GM21526 (cell line): ENCODE data around the gene TAF6L.
"Not testable (repeated sequence)": the region's sequence is repeated elsewhere in the genome, so short reads cannot be mapped to it uniquely, and the experiment has no call there.

ENCODE experiments used
- ATAC-seq: cut with Tn5 transposase; IDR thresholded peaks from one replicate; pipeline ENCODE4 v1.9.1; 2021; ENCODE audit warnings: moderate library complexity; ENCODE audit not compliant: unreplicated experiment, low FRiP score

The TAF6L gene

GRCh38 chr11:62755086-62755615, 16.0 kb upstream of the TAF6L start:
- no peak for ATAC-seq

DNA sequence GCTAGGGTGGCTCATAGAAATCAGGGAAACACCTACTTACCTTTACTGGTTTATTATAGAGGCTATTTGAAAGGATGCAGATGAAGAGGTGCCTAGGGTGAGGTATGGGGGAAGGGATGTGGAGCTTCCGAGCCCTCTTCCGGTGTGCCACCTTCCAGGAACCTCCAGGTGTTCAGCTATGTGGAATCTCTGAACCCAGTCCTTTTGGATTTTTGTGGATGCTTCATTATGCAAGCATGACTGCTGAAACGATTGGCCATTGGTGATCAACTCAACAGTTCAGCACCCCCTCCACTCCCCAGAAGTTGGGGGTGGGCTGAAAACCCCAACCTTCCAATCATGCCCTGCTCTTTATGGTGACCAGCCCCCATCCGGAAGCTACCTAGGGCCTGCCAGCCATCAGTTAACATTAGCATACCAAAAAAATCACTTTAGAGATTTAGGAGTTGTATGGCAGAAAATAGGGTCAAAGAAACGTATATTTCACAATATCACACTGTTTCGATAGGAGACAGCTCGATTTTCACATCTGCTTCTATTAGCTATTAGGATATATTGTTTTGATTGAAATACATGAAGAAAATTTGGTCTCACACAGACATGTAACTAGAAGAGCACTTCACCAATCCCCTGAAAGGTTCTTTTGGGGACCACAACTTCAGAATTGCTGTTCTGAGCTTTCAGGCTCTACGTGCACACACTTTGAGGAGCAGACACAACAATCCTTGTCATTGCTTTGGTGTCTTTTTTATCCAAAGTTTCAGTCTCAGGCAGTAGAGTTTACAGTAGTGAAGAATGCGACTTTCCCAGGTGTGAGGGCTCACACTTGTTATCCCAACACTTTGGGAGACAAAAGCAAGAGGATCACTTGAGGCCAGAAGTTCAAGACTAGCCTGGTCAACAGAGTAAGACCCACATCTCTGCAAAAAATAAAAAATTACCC, 13.1 kb upstream of the TAF6L start:
- no peak for ATAC-seq

GRCh38 chr11:62760867-62761227, 10.3 kb upstream of the TAF6L start:
- not testable (repeated sequence) for ATAC-seq

DNA sequence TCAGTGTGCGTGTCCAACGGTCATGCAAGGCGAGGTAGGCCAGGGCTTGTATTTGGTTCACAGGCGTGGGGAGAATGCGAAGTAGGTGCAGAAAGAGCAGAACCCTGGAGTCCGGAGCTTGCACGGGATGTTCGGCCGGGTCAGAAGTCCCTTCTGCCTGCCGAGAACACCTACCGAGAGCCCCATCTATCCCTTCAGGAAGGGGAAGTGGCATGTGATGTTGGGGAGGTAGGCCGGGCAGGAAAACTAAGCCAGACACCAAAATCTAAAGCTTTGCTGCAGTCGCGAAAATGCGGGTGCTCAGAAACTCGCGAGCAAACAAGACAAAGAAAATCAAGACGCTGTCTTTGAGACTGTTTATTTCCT, 435 bp upstream of the TAF6L start:
- no peak for ATAC-seq

DNA sequence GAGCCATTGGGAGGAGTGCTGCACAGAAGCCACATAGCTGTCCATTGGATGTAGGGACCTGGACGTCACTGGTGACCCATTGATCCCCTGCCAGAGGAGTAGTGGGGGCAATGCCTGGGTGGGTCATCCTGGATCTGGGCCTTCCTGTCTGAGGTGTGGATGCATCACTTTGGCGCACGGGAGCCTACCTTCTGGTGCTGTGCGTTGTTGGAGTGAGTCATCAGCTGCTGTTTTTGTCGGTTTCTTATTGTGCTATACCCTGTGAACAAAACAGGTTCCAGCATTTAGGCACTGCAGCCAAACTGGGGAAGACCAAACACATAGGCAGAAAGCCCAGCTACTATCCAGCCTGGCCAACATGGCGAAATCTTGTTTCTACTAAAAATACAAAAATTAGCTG, 3.2 kb downstream of the TAF6L start:
- ATAC-seq: no peak

DNA sequence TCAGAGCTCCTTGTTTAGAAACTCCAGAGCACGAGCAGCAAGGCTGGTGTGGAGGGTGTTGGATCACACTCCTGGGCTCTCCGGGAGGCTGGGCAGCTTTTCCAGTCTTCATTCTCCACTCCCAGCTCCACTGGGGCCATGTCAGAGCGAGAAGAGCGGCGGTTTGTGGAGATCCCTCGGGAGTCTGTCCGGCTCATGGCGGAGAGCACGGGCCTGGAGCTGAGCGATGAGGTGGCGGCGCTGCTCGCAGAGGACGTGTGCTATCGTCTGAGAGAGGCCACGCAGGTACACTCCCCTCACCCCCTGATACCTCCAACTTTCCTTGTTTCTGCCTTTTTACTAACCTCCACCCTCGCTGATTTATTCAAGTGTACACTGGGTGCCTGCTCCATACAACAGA, 4.5 kb downstream of the TAF6L start:
- no peak for ATAC-seq

DNA sequence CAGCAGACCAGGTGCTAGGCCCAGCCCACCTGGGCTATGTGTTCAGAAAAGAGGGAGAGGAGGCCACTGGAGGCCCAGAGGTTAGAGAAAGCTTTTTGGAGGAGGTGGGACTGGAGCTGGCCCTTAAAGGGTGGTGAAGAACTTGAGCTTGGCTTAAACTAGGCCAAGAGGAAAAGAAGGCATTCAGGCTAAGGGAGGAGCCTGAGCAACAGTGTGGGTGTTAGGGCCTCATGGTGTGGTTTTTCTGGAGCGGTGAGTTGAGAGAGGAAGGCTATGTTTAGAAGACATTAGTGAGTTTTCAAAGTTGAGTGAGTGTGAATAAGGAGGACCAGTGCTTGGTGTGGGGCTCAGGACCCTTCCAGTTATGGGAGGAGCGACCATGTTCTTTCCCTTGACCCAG, 6.2 kb downstream of the TAF6L start:
- ATAC-seq: no peak

GRCh38 chr11:62778441-62778840, 7.2 kb downstream of the TAF6L start:
- no peak for ATAC-seq

DNA sequence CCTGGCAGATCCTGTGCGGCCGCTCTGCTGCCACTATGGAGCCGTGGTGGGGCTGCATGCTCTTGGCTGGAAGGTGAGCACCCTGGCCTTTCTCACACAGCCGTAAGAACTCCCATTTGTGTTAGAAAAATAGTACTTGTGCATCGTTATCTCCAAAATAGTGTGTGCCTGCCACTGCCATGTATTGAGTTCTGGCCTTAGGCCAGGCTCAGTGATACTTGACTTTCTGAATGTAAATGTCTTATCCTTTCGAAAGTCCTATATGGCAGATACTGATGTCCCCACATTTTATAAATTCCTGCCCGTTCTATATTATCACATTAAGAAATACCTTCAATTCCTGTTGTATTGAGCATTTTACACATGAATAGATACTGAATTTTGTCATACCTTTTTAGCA, 11.6 kb downstream of the TAF6L start:
- no peak for ATAC-seq

DNA sequence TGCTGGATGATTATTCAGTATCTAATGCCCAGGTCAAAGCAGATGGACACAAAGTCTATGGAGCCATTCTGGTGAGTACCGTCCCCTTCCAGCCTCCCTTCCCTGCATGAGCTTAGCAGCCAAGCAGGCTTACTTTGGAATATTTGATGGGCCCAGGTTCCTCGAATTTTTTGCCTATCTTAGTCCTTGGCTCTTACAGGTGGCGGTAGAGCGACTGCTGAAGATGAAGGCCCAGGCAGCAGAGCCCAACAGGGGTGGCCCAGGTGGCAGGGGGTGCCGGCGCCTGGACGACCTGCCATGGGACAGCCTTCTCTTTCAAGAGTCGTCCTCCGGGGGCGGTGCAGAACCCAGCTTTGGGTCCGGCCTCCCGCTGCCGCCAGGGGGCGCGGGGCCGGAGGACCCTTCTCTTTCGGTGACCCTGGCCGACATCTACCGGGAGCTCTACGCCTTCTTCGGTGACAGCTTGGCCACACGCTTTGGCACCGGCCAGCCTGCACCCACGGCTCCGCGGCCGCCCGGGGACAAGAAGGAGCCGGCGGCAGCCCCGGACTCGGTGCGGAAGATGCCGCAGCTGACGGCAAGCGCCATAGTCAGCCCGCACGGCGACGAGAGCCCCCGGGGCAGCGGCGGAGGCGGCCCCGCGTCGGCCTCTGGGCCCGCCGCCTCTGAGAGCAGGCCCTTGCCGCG, 15.3 kb downstream of the TAF6L start:
- ATAC-seq: peak; percentile 48

DNA sequence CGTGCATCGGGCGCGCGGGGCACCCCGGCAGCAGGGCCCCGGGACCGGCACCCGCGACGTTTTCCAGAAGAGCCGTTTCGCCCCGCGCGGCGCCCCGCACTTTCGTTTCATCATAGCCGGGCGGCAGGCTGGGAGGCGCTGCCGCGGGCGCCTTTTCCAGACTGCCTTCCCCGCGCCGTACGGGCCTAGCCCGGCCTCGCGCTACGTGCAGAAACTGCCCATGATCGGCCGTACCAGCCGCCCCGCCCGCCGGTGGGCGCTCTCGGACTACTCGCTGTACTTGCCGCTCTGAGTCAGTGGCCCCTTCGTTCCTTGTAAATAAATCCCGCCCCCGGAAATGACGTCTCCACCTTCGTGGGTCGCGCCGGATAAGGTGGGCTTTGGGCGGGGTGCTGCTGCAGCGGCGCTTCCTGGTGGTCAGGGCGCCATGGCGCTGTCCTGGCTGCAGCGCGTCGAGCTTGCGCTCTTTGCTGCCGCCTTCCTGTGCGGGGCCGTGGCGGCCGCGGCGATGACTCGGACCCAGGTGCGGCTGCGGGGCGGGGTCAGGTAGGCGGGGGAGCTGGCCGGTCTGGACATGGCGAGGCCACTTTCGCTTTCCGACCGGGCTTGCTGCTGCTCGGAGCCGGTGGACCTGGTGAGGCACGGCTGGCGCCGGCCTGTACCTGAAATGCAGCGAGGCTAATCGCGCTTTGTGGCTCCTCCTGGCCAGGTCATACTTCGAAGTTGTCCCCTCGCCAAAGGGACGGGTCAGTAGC, 16.0 kb downstream of the TAF6L start, which contains the start of gene TMEM179B:
TMEM179B (plus strand) TSS at position 398 of the 755 bp plus-strand sequence; CDS start at position 428, 30 bp downstream.
- peak; percentile 57 for ATAC-seq

DNA sequence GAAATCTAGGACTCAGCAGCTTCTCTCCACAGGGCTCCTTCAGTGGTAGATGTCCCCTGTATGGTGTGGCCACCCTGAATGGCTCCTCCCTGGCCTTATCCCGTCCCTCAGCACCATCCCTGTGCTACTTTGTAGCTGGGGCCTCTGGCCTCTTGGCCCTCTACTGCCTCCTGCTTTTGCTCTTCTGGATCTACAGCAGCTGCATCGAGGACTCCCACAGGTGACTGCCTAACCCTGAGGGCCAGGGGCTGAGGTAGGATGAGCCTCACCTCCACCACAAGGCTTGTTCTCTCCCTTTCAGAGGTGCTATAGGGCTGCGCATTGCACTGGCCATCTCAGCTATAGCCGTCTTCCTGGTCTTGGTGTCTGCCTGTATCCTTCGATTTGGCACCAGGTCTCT, 17.8 kb downstream of the TAF6L start:
- no peak for ATAC-seq

- ATAC-seq: no peak
These were observed 18.4 kb downstream of the TAF6L start for GRCh38 chr11:62789576-62789975.

DNA sequence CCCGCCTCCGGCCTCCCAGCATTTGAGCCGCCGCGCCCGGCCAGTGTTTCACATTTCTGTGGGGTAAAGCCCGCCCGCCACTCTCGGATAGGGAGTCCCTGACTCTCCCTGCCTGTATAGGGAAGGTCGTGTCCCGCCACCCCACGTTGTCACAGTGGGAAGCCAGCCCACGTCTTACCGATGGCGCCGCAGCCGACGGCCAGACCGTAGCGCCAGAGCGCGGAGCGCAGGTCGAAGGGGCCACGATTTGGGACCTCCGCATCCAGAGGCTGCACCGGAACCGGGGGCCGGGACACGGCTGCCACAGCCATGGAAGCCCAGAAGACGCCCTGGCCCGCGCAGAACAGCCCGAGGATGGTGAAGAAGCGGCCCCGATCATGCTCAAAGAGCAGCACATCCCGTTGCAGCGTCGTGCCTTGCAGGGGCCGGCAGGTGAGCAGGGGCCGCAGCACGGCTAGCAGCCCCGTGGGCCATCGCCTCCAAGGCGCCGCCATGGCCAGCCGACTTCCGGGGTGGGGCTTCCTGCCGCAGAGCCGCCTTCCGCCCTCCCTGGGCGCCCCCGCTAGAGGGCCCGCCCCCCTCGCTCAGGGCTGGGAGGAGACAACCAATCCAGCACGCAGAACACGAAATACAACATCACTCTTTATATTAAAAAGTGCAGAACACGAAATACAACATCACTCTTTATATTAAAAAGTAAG, 20.5 kb downstream of the TAF6L start, which contains the start of gene TMEM223:
TMEM223 (minus strand) TSS at position 506 of the 701 bp plus-strand sequence; CDS start at position 494, 12 bp downstream.
- peak; percentile 50 for ATAC-seq

GRCh38 chr11:62792202-62792575, 21.0 kb downstream of the TAF6L start:
- no peak for ATAC-seq

- ATAC-seq: no peak
These were observed 23.1 kb downstream of the TAF6L start for GRCh38 chr11:62794201-62794775.

GRCh38 chr11:62796281-62796680, 25.1 kb downstream of the TAF6L start:
- no peak for ATAC-seq

- ATAC-seq: no peak
These were observed 28.3 kb downstream of the TAF6L start for GRCh38 chr11:62799486-62799885.

DNA sequence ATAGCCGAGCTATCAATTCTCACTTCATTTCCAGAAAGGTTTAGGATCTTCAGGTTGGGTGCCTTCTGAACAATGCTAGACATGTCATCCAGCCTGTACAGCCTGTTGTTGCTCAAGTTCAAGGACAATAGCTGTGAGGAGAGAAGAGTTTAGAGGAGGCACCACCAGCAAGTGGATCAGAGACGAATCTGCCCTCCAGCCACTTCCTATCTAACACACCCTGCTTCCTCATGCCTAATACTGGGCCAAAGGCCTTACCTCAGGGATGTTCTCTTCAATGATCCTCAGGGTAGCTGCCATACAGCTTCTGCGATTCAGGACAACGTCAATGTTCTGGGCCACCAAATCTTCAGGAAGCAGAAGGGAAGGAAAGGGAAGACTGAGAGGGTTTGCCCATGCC, 29.9 kb downstream of the TAF6L start:
- no peak for ATAC-seq
